DND-41 (cell line): ENCODE results near the gene SYT1.

ENCODE experiments used
- ATAC-seq: fragments of 200-7000 bp; cut with Tn5 transposase; 3 replicates; pipeline ENCODE4 v1.9.1; 2021; ENCODE audit warnings: low read depth; ENCODE audit not compliant: insufficient read depth
- DNase-seq: peaks from one replicate; pipeline ENCODE4 v3.0.0-alpha.2; 2020
- H2AFZ ChIP-seq: 2 replicates; pipeline ENCODE4 v1.6.0; 2012; ENCODE audit warnings: low read depth, low read length
- H3K27ac ChIP-seq: 2 replicates; pipeline ENCODE4 v1.5.1; 2012; ENCODE audit warnings: low read length, inconsistent platforms
- H3K27me3 ChIP-seq: fragments of 200-600 bp; sonication (generic); 2 replicates; pipeline ENCODE4 v1.6.0; 2012; ENCODE audit warnings: low read length, mild to moderate bottlenecking, inconsistent platforms; ENCODE audit not compliant: insufficient read depth, poor library complexity
- H3K36me3 ChIP-seq: 2 replicates; pipeline ENCODE4 v1.5.1; 2012; ENCODE audit warnings: low read length, inconsistent platforms; ENCODE audit not compliant: insufficient read depth
- H3K4me1 ChIP-seq: 2 replicates; pipeline ENCODE4 v1.5.1; 2012; ENCODE audit warnings: mild to moderate bottlenecking, low read length; ENCODE audit not compliant: insufficient read depth
- H3K4me2 ChIP-seq: 2 replicates; pipeline ENCODE4 v1.6.0; 2012; ENCODE audit warnings: mild to moderate bottlenecking, moderate library complexity, low read length, inconsistent platforms; ENCODE audit not compliant: insufficient read depth
- H3K4me3 ChIP-seq, 2 experiments: fragments of 200-600 bp in 1 of 2; shearing (Covaris generic) in 1 of 2; 2 replicates each; pipeline ENCODE4 v1.5.1; 2012 to 2016; ENCODE audit warnings: inconsistent platforms in 2 of 2, low read length in 2 of 2, mild to moderate bottlenecking in 2 of 2, low read depth in 1 of 2, moderate library complexity in 1 of 2
- H3K79me2 ChIP-seq: 2 replicates; pipeline ENCODE4 v1.6.0; 2012; ENCODE audit warnings: low read length, inconsistent platforms; ENCODE audit not compliant: insufficient read depth
- H3K9ac ChIP-seq: 2 replicates; pipeline ENCODE4 v1.6.0; 2012; ENCODE audit warnings: low read depth, mild to moderate bottlenecking, inconsistent platforms, low read length, moderate library complexity
- H3K9me3 ChIP-seq: 2 replicates; pipeline ENCODE4 v1.5.1; 2012; ENCODE audit warnings: low read length, moderate library complexity, mild to moderate bottlenecking, inconsistent platforms; ENCODE audit not compliant: insufficient read depth, severe bottlenecking
- H4K20me1 ChIP-seq: 2 replicates; pipeline ENCODE4 v1.6.0; 2012; ENCODE audit warnings: low read length; ENCODE audit not compliant: insufficient read depth
- EZH2 ChIP-seq: IDR thresholded peaks from 3 replicates; pipeline ENCODE4 v1.6.1; 2012; ENCODE audit warnings: borderline replicate concordance, low read depth, mild to moderate bottlenecking, moderate library complexity, low read length, inconsistent platforms; ENCODE audit not compliant: severe bottlenecking
- TF ChIP-seq, protein P1 (sequence below): IDR thresholded peaks from 2 replicates; pipeline ENCODE4 v1.5.1; 2012; ENCODE audit warnings: borderline replicate concordance, low read length, moderate library complexity, mild to moderate bottlenecking; ENCODE audit not compliant: poor library complexity, severe bottlenecking; ENCODE audit errors: extremely low read depth

Gene SYT1

DNA sequence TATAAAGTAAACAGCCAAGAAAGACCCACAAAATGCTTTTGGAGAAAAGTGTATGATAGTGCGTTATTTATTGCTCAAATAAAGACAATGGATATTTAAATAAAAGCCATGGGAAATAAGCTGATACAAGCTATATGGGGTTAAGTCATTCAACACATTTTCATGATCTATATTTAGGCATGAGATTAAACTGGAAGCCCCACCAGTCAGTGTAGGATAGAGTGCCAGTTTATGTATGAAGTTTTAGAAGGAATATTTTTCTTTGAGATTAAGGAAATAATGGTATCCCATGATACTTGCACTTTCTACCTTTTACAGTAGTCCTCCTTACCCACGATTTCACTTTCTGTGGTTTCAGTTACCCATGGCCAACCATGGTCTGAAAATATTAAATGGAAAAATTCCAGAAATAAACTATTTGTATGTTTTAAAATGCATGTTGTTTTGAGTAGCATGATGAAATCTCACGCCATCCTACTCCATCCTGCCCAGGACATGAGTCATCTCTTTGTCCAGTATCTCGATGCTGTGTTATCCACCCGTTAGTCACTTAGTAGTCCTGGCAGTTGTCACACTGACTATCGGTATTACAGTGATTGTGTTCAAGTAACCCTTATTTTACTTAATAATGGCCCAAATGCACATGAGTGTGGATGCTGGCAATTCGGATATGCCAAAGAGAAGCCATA is 22.3 kb downstream of the SYT1 start:
- no peak for TF ChIP-seq EZH2
- TF ChIP-seq, protein P1, sequence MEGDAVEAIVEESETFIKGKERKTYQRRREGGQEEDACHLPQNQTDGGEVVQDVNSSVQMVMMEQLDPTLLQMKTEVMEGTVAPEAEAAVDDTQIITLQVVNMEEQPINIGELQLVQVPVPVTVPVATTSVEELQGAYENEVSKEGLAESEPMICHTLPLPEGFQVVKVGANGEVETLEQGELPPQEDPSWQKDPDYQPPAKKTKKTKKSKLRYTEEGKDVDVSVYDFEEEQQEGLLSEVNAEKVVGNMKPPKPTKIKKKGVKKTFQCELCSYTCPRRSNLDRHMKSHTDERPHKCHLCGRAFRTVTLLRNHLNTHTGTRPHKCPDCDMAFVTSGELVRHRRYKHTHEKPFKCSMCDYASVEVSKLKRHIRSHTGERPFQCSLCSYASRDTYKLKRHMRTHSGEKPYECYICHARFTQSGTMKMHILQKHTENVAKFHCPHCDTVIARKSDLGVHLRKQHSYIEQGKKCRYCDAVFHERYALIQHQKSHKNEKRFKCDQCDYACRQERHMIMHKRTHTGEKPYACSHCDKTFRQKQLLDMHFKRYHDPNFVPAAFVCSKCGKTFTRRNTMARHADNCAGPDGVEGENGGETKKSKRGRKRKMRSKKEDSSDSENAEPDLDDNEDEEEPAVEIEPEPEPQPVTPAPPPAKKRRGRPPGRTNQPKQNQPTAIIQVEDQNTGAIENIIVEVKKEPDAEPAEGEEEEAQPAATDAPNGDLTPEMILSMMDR, result no peak
- no peak overlapping the region for H3K27ac ChIP-seq
- no peaks in the 10 kb centered on the region for H3K9me3 ChIP-seq
- H4K20me1 ChIP-seq, result no peaks in the 10 kb centered on the region
- no peak overlapping the region for H3K4me3 ChIP-seq
- no peaks in the 10 kb centered on the region for H3K36me3 ChIP-seq
- ATAC-seq (no peak), DNase-seq (no peak)
- H3K79me2 ChIP-seq, result no peaks in the 10 kb centered on the region
- H3K27me3 ChIP-seq, result no peaks in the 10 kb centered on the region
- no peak overlapping the region for H3K9ac ChIP-seq
- no peak overlapping the region for H2AFZ ChIP-seq
- H3K4me1 ChIP-seq, result no peaks in the 10 kb centered on the region
- H3K4me2 ChIP-seq, result no peak overlapping the region

DNA sequence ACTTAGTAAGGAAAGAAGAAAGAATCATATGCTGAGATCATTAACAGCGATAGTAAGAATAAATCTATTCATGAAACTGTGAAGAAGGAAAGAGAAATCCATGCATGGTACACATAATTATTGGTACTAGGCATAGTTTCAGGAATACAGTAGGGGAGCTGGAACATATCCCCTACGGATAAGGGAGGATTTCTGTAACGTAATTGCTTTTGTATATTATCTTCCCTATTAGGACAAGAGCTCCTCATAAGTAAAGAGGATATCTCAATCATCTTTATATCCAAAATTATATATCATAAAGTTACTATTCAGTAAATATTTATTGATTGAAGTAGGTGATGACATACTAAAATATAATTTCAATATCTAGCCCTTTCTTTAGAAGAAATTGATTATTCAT is 22.9 kb downstream of the SYT1 start:
- H4K20me1 ChIP-seq, result no peaks in the 10 kb centered on the region
- no peak overlapping the region for H3K4me2 ChIP-seq
- H3K4me3 ChIP-seq, result no peak overlapping the region
- no peak overlapping the region for H2AFZ ChIP-seq
- no peak overlapping the region for H3K9ac ChIP-seq
- H3K27me3 ChIP-seq, result no peaks in the 10 kb centered on the region
- ATAC-seq (no peak), DNase-seq (no peak)
- H3K79me2 ChIP-seq, result no peaks in the 10 kb centered on the region
- no peaks in the 10 kb centered on the region for H3K36me3 ChIP-seq
- H3K4me1 ChIP-seq, result no peaks in the 10 kb centered on the region
- no peak overlapping the region for H3K27ac ChIP-seq
- H3K9me3 ChIP-seq, result no peaks in the 10 kb centered on the region
- no peak for TF ChIP-seq EZH2
- TF ChIP-seq, protein P1, result no peak

DNA sequence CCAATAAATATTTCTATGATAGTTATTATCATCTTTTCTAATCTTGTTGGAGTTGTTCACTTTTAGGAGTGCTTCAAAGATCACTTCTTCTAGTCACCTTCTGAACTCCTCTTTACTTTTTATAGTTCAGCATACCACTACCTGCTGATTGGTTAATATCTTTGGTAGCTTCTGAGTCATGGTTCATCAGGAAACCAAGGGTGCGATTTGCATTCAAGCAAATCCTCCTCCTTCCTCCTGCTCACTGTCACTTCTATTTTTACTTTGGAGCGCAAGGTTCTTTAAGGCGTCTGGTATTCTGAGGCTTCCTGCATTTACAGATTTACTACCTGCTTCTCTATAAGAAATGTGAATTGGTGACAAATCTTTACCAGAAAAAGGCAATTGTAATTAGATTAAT is 24.0 kb downstream of the SYT1 start:
- no peaks in the 10 kb centered on the region for H3K4me1 ChIP-seq
- no peaks in the 10 kb centered on the region for H3K79me2 ChIP-seq
- no peak overlapping the region for H2AFZ ChIP-seq
- no peaks in the 10 kb centered on the region for H3K27me3 ChIP-seq
- no peak overlapping the region for H3K4me3 ChIP-seq
- no peaks in the 10 kb centered on the region for H4K20me1 ChIP-seq
- H3K9me3 ChIP-seq, result no peaks in the 10 kb centered on the region
- no peak overlapping the region for H3K27ac ChIP-seq
- ATAC-seq, result no peak
- TF ChIP-seq EZH2, result no peak
- TF ChIP-seq, protein P1, result no peak
- H3K9ac ChIP-seq, result no peak overlapping the region
- DNase-seq, result no peak
- H3K36me3 ChIP-seq, result no peaks in the 10 kb centered on the region
- H3K4me2 ChIP-seq, result no peak overlapping the region
